Measurements from ENCODE around the gene PPARG. TPM values are rescaled to one million over a fixed set of nuclear protein-coding genes. Genes with fewer than 3 reads are reported as not detected.

The PPARG gene
- total RNA-seq, 2 donors from 2014 or later, result 7.0 to 12.9 TPM

GRCh38 chr3:12301513-12301912 is 12.6 kb downstream of the PPARG start:
- H3K27ac ChIP-seq, result no peak overlapping the region
- intact Hi-C loops (cut with DNase I), result no loop called here
- WGBS, result 88% methylated on average over 1 of the region's 1 CpG

GRCh38 chr3:12302564-12302963 is 13.7 kb downstream of the PPARG start:
- H3K36me3 ChIP-seq, result no peaks in the 10 kb centered on the region
- no peak for DNase-seq (ENCODE audit: low spot score)
- intact Hi-C loops (cut with DNase I), result no loop called here
- no peak overlapping the region for H3K27ac ChIP-seq
- H3K4me3 ChIP-seq, result no peak overlapping the region
- no peaks in the 10 kb centered on the region for H3K27me3 ChIP-seq (replicated peaks; ENCODE audit: insufficient read depth)
- WGBS, result 92% methylated on average over 6 of the region's 6 CpGs
- H3K9me3 ChIP-seq, result no peaks in the 10 kb centered on the region
- no peaks in the 10 kb centered on the region for H3K4me1 ChIP-seq (replicated peaks)
- TF ChIP-seq POLR2AphosphoS5 (IDR thresholded peaks at IDR 0.05), result no peak
- no peak for TF ChIP-seq CTCF (IDR thresholded peaks at IDR 0.05)
- no peak for TF ChIP-seq POLR2A (IDR thresholded peaks at IDR 0.05)

More at GRCh38 chr3:12301513-12301912, 12.6 kb downstream of the PPARG start:
- Histone ChIP-seq H3K4me1 (replicated peaks) (no peaks in the 10 kb centered on the region), H3K9me3 (no peaks in the 10 kb centered on the region), H3K27me3 (replicated peaks; ENCODE audit: insufficient read depth) (no peaks in the 10 kb centered on the region), H3K36me3 (no peaks in the 10 kb centered on the region), H3K4me3 (no peak overlapping the region)
- TF ChIP-seq POLR2A (IDR thresholded peaks at IDR 0.05), result no peak
- no peak for TF ChIP-seq CTCF (IDR thresholded peaks at IDR 0.05)
- TF ChIP-seq POLR2AphosphoS5 (IDR thresholded peaks at IDR 0.05), result no peak
- DNase-seq (ENCODE audit: low spot score), result no peak

GRCh38 chr3:12303534-12303933 is 14.7 kb downstream of the PPARG start:
- Histone ChIP-seq H3K36me3 (no peaks in the 10 kb centered on the region), H3K27ac (no peak overlapping the region), H3K27me3 (replicated peaks; ENCODE audit: insufficient read depth) (no peaks in the 10 kb centered on the region), H3K4me1 (replicated peaks) (no peaks in the 10 kb centered on the region), H3K9me3 (no peaks in the 10 kb centered on the region), H3K4me3 (no peak overlapping the region)
- WGBS, result 98% methylated on average over 2 of the region's 2 CpGs
- no peak for DNase-seq (ENCODE audit: low spot score)
- intact Hi-C loops (cut with DNase I), result no loop called here
- no peak for TF ChIP-seq POLR2A (IDR thresholded peaks at IDR 0.05)
- no peak for TF ChIP-seq POLR2AphosphoS5 (IDR thresholded peaks at IDR 0.05)
- no peak for TF ChIP-seq CTCF (IDR thresholded peaks at IDR 0.05)

- DNase-seq (ENCODE audit: low spot score), result no peak
- Histone ChIP-seq H3K4me3 (no peak overlapping the region), H3K27me3 (replicated peaks; ENCODE audit: insufficient read depth) (no peaks in the 10 kb centered on the region), H3K27ac (no peak overlapping the region), H3K9me3 (no peaks in the 10 kb centered on the region), H3K4me1 (replicated peaks) (no peaks in the 10 kb centered on the region), H3K36me3 (no peaks in the 10 kb centered on the region)
- 91% methylated on average over 6 of the region's 6 CpGs for WGBS
- intact Hi-C loops (cut with DNase I), result no loop called here
- no peak for TF ChIP-seq POLR2AphosphoS5 (IDR thresholded peaks at IDR 0.05)
- no peak for TF ChIP-seq POLR2A (IDR thresholded peaks at IDR 0.05)
- TF ChIP-seq CTCF (IDR thresholded peaks at IDR 0.05), result no peak
These were observed 15.1 kb downstream of the PPARG start for GRCh38 chr3:12303993-12304392.

- DNase-seq (ENCODE audit: low spot score), result no peak
- H3K27me3 ChIP-seq (replicated peaks; ENCODE audit: insufficient read depth), result no peaks in the 10 kb centered on the region
- no peaks in the 10 kb centered on the region for H3K9me3 ChIP-seq
- no peak overlapping the region for H3K4me3 ChIP-seq
- WGBS, result 88% methylated on average over 2 of the region's 2 CpGs
- H3K4me1 ChIP-seq (replicated peaks), result no peaks in the 10 kb centered on the region
- intact Hi-C loops (cut with DNase I), result no loop called here
- TF ChIP-seq POLR2A (IDR thresholded peaks at IDR 0.05) (no peak), CTCF (IDR thresholded peaks at IDR 0.05) (no peak), POLR2AphosphoS5 (IDR thresholded peaks at IDR 0.05) (no peak)
- H3K36me3 ChIP-seq, result no peaks in the 10 kb centered on the region
- H3K27ac ChIP-seq, result no peak overlapping the region
These were observed 18.3 kb downstream of the PPARG start for GRCh38 chr3:12307136-12307535.
